Hepatocyte (in vitro differentiated cells): ENCODE measurements around the gene PRPH. TPM values are rescaled to one million over a fixed set of nuclear protein-coding genes. Genes with fewer than 3 reads are reported as not detected.
"Not testable (repeated sequence)": the region's sequence is repeated elsewhere in the genome, so short reads cannot be mapped to it uniquely, and the experiment has no call there.

Source experiments
- DNase-seq: peaks from one replicate; pipeline ENCODE4 v3.0.0-alpha.2; 2016; ENCODE audit warnings: low spot score
- H2AFZ ChIP-seq: fragments of 200-600 bp; sonication (generic); 2 replicates; pipeline ENCODE4 v1.6.0; 2016; ENCODE audit warnings: antibody characterized with exemption, mild to moderate bottlenecking
- H3K27ac ChIP-seq: fragments of 200-600 bp; sonication (generic); 2 replicates; pipeline ENCODE4 v1.5.1; 2016; ENCODE audit warnings: mild to moderate bottlenecking
- H3K27me3 ChIP-seq: fragments of 200-600 bp; sonication (generic); 2 replicates; pipeline ENCODE4 v1.6.1; 2016
- H3K36me3 ChIP-seq: fragments of 200-600 bp; sonication (generic); replicated peaks from 2 replicates; pipeline ENCODE4 v1.5.1; 2016; ENCODE audit warnings: low read depth; ENCODE audit not compliant: insufficient read depth
- H3K4me1 ChIP-seq: fragments of 200-600 bp; sonication (generic); 2 replicates; pipeline ENCODE4 v1.5.1; 2016; ENCODE audit warnings: mild to moderate bottlenecking, moderate library complexity; ENCODE audit not compliant: insufficient read depth
- H3K4me2 ChIP-seq: fragments of 200-600 bp; sonication (generic); 2 replicates; pipeline ENCODE4 v1.6.0; 2016
- H3K4me3 ChIP-seq: fragments of 200-600 bp; sonication (generic); 2 replicates; pipeline ENCODE4 v1.5.1; 2016; ENCODE audit warnings: mild to moderate bottlenecking
- H3K79me2 ChIP-seq: fragments of 200-600 bp; sonication (generic); 2 replicates; pipeline ENCODE4 v1.6.0; 2017; ENCODE audit warnings: mild to moderate bottlenecking
- H3K9me2 ChIP-seq: fragments of 200-600 bp; sonication (generic); replicated peaks from 2 replicates; pipeline ENCODE4 v1.6.0; 2017; ENCODE audit warnings: mild to moderate bottlenecking; ENCODE audit not compliant: insufficient read depth
- H3K9me3 ChIP-seq: fragments of 200-600 bp; sonication (generic); 2 replicates; pipeline ENCODE4 v1.5.1; 2016; ENCODE audit warnings: low read depth, mild to moderate bottlenecking
- H4K20me1 ChIP-seq: fragments of 200-600 bp; sonication (generic); 2 replicates; pipeline ENCODE4 v1.6.0; 2016; ENCODE audit warnings: mild to moderate bottlenecking; ENCODE audit not compliant: insufficient read depth, poor library complexity, severe bottlenecking
- EZH2 ChIP-seq: fragments of 200-600 bp; sonication (generic); IDR thresholded peaks from 2 replicates; pipeline ENCODE4 v1.6.1; 2016; ENCODE audit warnings: antibody characterized with exemption, mild to moderate bottlenecking, borderline replicate concordance
- EZH2phosphoT487 ChIP-seq: fragments of 200-600 bp; sonication (generic); IDR thresholded peaks from one replicate; pipeline ENCODE4 v1.6.1; 2018; ENCODE audit warnings: antibody characterized with exemption, mild to moderate bottlenecking, low read depth, moderate library complexity; ENCODE audit not compliant: unreplicated experiment, severe bottlenecking
- WGBS: methylation state at CpG from one replicate; pipeline ENCODE4 v1.1.6; 2016; ENCODE audit warnings: low lambda C conversion rate; ENCODE audit errors: missing lambda C conversion rate; 5-methylcytosine and 5-hydroxymethylcytosine counted together
- polyA plus RNA-seq: library from polyadenylated mRNA; unstranded; fragments of >200 nt; fragmentation: Nextera tagmentation; extraction: Ambion mirVana; gene quantifications from 2 replicates; pipeline ENCODE4 v1.2.1, GENCODE V29; 2016
- total RNA-seq: library from RNA; depleted of rRNA; stranded (reverse); fragments of >200 nt; gene quantifications from 2 replicates; pipeline ENCODE4 v1.2.3, GENCODE V29; 2014
- TF ChIP-seq, protein P1 (sequence below): fragments of 200-600 bp; sonication (generic); IDR thresholded peaks from 2 replicates; pipeline ENCODE4 v1.5.1; 2016; ENCODE audit warnings: antibody characterized with exemption, mild to moderate bottlenecking; ENCODE audit not compliant: poor library complexity

PRPH gene
- total and polyA plus RNA-seq, 2 experiments from 2014 or later, result 0.70 to 1.7 TPM

DNA sequence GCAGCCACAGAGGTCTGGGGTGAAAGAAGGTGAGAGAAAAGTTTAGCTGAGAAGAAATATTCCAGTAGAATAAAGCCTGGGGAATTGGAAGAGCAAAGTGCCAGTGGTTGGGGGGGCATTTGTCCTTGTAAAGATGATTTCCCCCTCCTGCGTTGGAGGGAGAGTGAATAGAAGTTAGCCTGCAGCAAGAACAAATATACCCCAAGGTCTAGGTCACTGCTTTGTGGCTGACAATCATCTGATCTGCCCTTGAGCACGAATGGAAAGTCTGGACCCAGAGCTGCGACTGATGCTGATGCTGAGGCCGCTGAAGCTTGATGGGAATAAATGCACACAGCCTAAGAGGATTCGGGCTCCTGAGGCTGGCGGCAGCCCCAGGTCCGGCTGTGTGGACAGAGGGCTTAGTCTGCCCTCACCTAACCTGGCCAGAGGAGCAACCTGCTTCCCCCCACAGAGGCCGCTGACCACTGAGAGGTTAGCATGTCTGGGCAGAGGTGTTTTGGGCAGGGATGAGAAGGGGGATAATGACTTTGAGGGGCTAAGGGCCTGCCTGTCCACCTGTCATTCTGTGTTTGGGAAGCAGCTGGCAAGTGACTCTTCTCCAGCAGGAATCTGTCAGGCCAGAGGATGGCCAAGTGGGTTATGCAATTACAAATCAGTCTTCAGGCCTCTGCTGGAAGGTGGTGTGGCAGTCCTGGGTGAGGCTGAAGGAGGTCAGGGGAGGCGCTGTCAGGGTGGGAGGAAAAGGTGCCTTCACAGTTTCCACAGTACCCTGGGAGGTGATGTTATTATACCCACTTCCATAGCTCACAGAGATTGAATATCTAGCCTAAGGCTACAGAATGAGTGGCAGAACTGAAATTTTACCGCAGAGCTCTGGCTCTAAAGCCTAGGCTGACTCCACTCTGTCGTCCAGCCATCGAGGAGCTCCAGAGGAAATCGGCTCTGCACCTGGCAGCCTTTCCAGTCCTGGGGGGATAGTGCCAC, 18.4 kb upstream of the PRPH start:
- H3K4me3 ChIP-seq, result no peak overlapping the region
- DNase-seq, result no peak
- no peaks in the 10 kb centered on the region for H3K9me3 ChIP-seq
- H3K27me3 ChIP-seq, result no peaks in the 10 kb centered on the region
- H3K4me2 ChIP-seq, result no peak overlapping the region
- no peak overlapping the region for H2AFZ ChIP-seq
- H3K27ac ChIP-seq, result no peak overlapping the region
- H3K36me3 ChIP-seq, result no peaks in the 10 kb centered on the region
- 80% methylated on average over 13 of the region's 13 CpGs for whole genome bisulfite sequencing
- H3K4me1 ChIP-seq, result no peaks in the 10 kb centered on the region
- no peaks in the 10 kb centered on the region for H3K79me2 ChIP-seq
- H3K9me2 ChIP-seq, result no peaks in the 10 kb centered on the region
- TF ChIP-seq EZH2 (no peak), EZH2phosphoT487 (no peak)
- TF ChIP-seq, protein P1, sequence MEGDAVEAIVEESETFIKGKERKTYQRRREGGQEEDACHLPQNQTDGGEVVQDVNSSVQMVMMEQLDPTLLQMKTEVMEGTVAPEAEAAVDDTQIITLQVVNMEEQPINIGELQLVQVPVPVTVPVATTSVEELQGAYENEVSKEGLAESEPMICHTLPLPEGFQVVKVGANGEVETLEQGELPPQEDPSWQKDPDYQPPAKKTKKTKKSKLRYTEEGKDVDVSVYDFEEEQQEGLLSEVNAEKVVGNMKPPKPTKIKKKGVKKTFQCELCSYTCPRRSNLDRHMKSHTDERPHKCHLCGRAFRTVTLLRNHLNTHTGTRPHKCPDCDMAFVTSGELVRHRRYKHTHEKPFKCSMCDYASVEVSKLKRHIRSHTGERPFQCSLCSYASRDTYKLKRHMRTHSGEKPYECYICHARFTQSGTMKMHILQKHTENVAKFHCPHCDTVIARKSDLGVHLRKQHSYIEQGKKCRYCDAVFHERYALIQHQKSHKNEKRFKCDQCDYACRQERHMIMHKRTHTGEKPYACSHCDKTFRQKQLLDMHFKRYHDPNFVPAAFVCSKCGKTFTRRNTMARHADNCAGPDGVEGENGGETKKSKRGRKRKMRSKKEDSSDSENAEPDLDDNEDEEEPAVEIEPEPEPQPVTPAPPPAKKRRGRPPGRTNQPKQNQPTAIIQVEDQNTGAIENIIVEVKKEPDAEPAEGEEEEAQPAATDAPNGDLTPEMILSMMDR, result no peak
- H4K20me1 ChIP-seq, result no peaks in the 10 kb centered on the region

DNA sequence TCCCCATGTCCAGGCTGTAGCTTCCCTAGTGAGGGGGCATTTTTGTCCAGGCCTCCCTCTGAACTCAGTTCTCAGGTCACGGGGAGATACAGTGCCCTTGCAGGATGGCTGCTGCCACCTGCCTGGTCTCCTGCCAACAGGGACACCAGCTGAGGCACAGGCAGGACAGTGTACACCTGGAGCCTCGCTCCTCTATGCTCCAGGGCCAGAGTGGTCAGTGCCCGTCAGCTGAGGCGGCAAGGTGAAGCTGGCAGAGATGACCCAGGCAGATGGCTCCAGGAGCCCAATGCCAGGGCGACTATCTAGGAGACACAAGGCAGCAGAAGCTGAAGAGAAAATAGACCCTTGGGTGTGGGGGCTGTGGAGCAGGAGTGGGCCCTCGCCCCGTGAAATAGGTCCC, 17.5 kb upstream of the PRPH start:
- DNase-seq, result no peak
- Histone ChIP-seq H3K27me3 (no peaks in the 10 kb centered on the region), H3K9me2 (no peaks in the 10 kb centered on the region), H2AFZ (no peak overlapping the region), H3K79me2 (no peaks in the 10 kb centered on the region), H3K9me3 (no peaks in the 10 kb centered on the region), H3K4me2 (no peak overlapping the region), H3K4me3 (no peak overlapping the region), H3K36me3 (no peaks in the 10 kb centered on the region), H4K20me1 (no peaks in the 10 kb centered on the region), H3K4me1 (no peaks in the 10 kb centered on the region), H3K27ac (no peak overlapping the region)
- 91% methylated on average over 7 of the region's 7 CpGs for WGBS
- no peak for TF ChIP-seq EZH2
- no peak for TF ChIP-seq EZH2phosphoT487
- TF ChIP-seq, protein P1, result no peak

DNA sequence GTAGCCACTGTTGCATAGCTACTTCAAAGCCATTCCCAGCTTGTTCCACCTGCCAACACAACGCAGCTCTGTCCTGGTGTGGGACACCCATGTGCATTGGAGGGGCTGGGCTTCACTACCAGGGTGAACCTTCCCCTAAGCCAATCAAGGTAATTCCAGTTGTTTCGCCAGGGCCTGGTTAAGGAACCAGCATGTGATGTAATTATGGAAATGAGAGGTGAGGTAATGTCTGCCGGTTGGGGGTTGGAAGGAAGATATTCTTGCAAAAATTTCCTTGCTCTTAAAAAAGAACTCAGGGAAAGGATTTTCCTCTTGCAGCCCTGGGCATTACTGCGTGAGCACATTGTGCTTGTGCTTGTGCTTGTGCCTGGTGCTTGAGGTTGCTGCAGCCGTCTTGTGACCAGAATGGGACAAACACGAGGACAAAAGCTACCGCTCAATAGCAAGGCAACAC, 15.2 kb upstream of the PRPH start:
- Histone ChIP-seq H3K36me3 (no peaks in the 10 kb centered on the region), H3K4me2 (no peak overlapping the region), H3K9me3 (no peaks in the 10 kb centered on the region), H4K20me1 (no peaks in the 10 kb centered on the region), H3K4me1 (no peaks in the 10 kb centered on the region), H3K79me2 (no peaks in the 10 kb centered on the region), H3K9me2 (no peaks in the 10 kb centered on the region), H2AFZ (no peak overlapping the region), H3K4me3 (no peak overlapping the region), H3K27me3 (no peaks in the 10 kb centered on the region), H3K27ac (no peak overlapping the region)
- WGBS, result 48% methylated on average over 7 of the region's 7 CpGs
- DNase-seq, result peak; percentile 32
- TF ChIP-seq EZH2 (no peak), EZH2phosphoT487 (no peak)
- TF ChIP-seq, protein P1, result no peak

DNA sequence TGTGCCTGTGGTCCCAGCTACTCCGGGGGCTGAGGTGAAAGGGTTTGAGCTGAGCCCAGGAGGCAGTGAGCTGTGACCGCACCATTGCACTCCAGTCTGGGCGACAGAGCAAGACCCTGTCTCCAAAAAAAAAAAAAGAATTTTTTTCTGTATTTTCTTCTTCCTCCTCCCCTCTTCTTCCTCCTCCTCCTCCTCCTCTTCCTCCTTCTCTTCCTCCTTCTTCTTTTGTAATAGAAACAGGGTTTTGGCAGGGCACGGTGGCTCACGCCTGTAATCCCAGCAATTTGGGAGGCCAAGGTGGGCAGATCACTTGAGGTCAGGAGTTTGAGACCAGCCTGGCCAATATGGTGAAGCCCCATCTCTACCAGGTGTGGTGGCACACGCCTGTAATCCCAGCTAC, 14.4 kb upstream of the PRPH start:
- H3K9me3 ChIP-seq, H3K4me1 ChIP-seq, DNase-seq, H3K79me2 ChIP-seq, H3K4me2 ChIP-seq, H4K20me1 ChIP-seq, H3K4me3 ChIP-seq, H2AFZ ChIP-seq, H3K27me3 ChIP-seq, H3K36me3 ChIP-seq, H3K27ac ChIP-seq, H3K9me2 ChIP-seq: not testable (repeated sequence)
- 95% methylated on average over 6 of the region's 6 CpGs for WGBS
